Karpas-422 (cell line): ENCODE measurements around the gene PAPLN. TPM values are rescaled to one million over a fixed set of nuclear protein-coding genes. Genes with fewer than 3 reads are reported as not detected.
A peak's percentile ranks its signal among the peaks of the same experiment; 100 is the strongest.

ENCODE experiments used
- DNase-seq: peaks from one replicate; pipeline ENCODE4 v3.0.0-alpha.2; 2015
- H2AFZ ChIP-seq: fragments of 200-600 bp; sonication (generic); 2 replicates; pipeline ENCODE4 v1.6.1; 2014; ENCODE audit warnings: antibody characterized with exemption, low read length, mixed read lengths
- H3K27ac ChIP-seq: fragments of 200-600 bp; sonication (generic); 2 replicates; pipeline ENCODE4 v1.5.1; 2014; ENCODE audit warnings: mild to moderate bottlenecking, low read length, moderate library complexity
- H3K27me3 ChIP-seq: fragments of 200-600 bp; sonication (generic); 2 replicates; pipeline ENCODE4 v1.6.1; 2014; ENCODE audit warnings: low read length, mixed read lengths
- H3K36me3 ChIP-seq: fragments of 200-600 bp; sonication (generic); 2 replicates; pipeline ENCODE4 v1.6.1; 2014; ENCODE audit warnings: low read length, mixed read lengths; ENCODE audit not compliant: insufficient read depth
- H3K4me1 ChIP-seq: fragments of 200-600 bp; sonication (generic); 2 replicates; pipeline ENCODE4 v1.6.1; 2014; ENCODE audit warnings: mild to moderate bottlenecking, low read length, mixed read lengths
- H3K4me2 ChIP-seq: fragments of 200-600 bp; sonication (generic); 2 replicates; pipeline ENCODE4 v1.6.1; 2014; ENCODE audit warnings: low read length, low read depth, mild to moderate bottlenecking; ENCODE audit not compliant: poor library complexity, severe bottlenecking
- H3K4me3 ChIP-seq: fragments of 200-600 bp; sonication (generic); 2 replicates; pipeline ENCODE4 v1.5.1; 2014; ENCODE audit warnings: mild to moderate bottlenecking, antibody characterized with exemption, low read length, mixed read lengths
- H3K79me2 ChIP-seq: fragments of 200-600 bp; sonication (generic); 2 replicates; pipeline ENCODE4 v1.6.1; 2014; ENCODE audit warnings: mild to moderate bottlenecking, low read length, mixed read lengths
- H3K9ac ChIP-seq: fragments of 200-600 bp; sonication (generic); 2 replicates; pipeline ENCODE4 v1.6.0; 2014; ENCODE audit warnings: low read length
- H3K9me2 ChIP-seq: fragments of 200-600 bp; sonication (generic), shearing (Covaris generic); replicated peaks from 2 replicates; pipeline ENCODE4 v1.6.0; 2014; ENCODE audit warnings: mild to moderate bottlenecking, low read length, moderate library complexity; ENCODE audit not compliant: insufficient read depth
- H3K9me3 ChIP-seq: fragments of 300-700, 200-600 bp; sonication (generic); 2 replicates; pipeline ENCODE4 v1.6.1; 2014; ENCODE audit warnings: low read length, mixed read lengths
- H4K20me1 ChIP-seq: fragments of 200-600 bp; sonication (generic); 2 replicates; pipeline ENCODE4 v1.6.1; 2014; ENCODE audit warnings: mild to moderate bottlenecking, antibody characterized with exemption, low read length, low read depth; ENCODE audit not compliant: insufficient read depth
- total RNA-seq: library from RNA; depleted of rRNA; stranded (reverse); fragments of >200 nt; shearing (Covaris generic); gene quantifications from 2 replicates; pipeline ENCODE4 v1.2.3, GENCODE V29; 2014; ENCODE audit warnings: low replicate concordance

Gene PAPLN
- total RNA-seq, 1 experiment from 2014 or later, result 12.9 TPM

- Histone ChIP-seq H3K9ac (peak overlapping the region; percentile 39), H4K20me1 (0 out of 2 replicates have a peak, but pooled peaks cover 4% of the 10 kb centered on the region), H3K36me3 (peaks cover 9% of the 10 kb centered on the region), H2AFZ (no peak overlapping the region), H3K27me3 (no peaks in the 10 kb centered on the region), H3K4me2 (peak overlapping the region; percentile 52), H3K79me2 (no peaks in the 10 kb centered on the region), H3K27ac (peak overlapping the region; percentile 56), H3K9me2 (no peaks in the 10 kb centered on the region), H3K4me3 (peak overlapping the region; percentile 15; the same call in 1 of the 2 replicates), H3K4me1 (peaks cover 48% of the 10 kb centered on the region), H3K9me3 (no peaks in the 10 kb centered on the region)
- peak; percentile 65 for DNase-seq
These were observed 36.5 kb downstream of the PAPLN start for GRCh38 chr14:73273799-73274198.

- Histone ChIP-seq H3K27ac (no peak overlapping the region), H2AFZ (no peak overlapping the region), H3K4me3 (no peak overlapping the region), H3K4me2 (no peak overlapping the region), H3K9me3 (no peaks in the 10 kb centered on the region), H4K20me1 (no peaks in the 10 kb centered on the region), H3K27me3 (no peaks in the 10 kb centered on the region), H3K36me3 (peaks cover 7% of the 10 kb centered on the region; the same call in 1 of the 2 replicates), H3K9me2 (no peaks in the 10 kb centered on the region), H3K9ac (no peak overlapping the region), H3K4me1 (peaks cover 30% of the 10 kb centered on the region), H3K79me2 (no peaks in the 10 kb centered on the region)
- no peak for DNase-seq
These were observed 39.5 kb downstream of the PAPLN start for GRCh38 chr14:73276836-73277235.

- H3K9me2 ChIP-seq, result no peaks in the 10 kb centered on the region
- no peak overlapping the region for H3K4me3 ChIP-seq
- H3K79me2 ChIP-seq, result no peaks in the 10 kb centered on the region
- H3K27ac ChIP-seq, result no peak overlapping the region
- H3K4me2 ChIP-seq, result no peak overlapping the region
- no peaks in the 10 kb centered on the region for H4K20me1 ChIP-seq
- H3K9me3 ChIP-seq, result no peaks in the 10 kb centered on the region
- no peaks in the 10 kb centered on the region for H3K27me3 ChIP-seq
- H3K4me1 ChIP-seq, result peaks cover 30% of the 10 kb centered on the region
- H3K36me3 ChIP-seq, result peaks cover 3% of the 10 kb centered on the region; the same call in 1 of the 2 replicates
- H3K9ac ChIP-seq, result no peak overlapping the region
- no peak for DNase-seq
- no peak overlapping the region for H2AFZ ChIP-seq
These were observed 40.1 kb downstream of the PAPLN start for GRCh38 chr14:73277376-73277775.

GRCh38 chr14:73280903-73281302, 43.6 kb downstream of the PAPLN start:
- H3K9me3 ChIP-seq, result no peaks in the 10 kb centered on the region
- H3K9me2 ChIP-seq, result no peaks in the 10 kb centered on the region
- H3K79me2 ChIP-seq, result no peaks in the 10 kb centered on the region
- H3K4me3 ChIP-seq, result no peak overlapping the region
- H3K27ac ChIP-seq, result no peak overlapping the region
- H3K4me1 ChIP-seq, result peaks cover 3% of the 10 kb centered on the region; the same call in 1 of the 2 replicates
- no peak overlapping the region for H3K9ac ChIP-seq
- no peaks in the 10 kb centered on the region for H3K36me3 ChIP-seq
- no peak for DNase-seq
- no peak overlapping the region for H2AFZ ChIP-seq
- no peak overlapping the region for H3K4me2 ChIP-seq
- no peaks in the 10 kb centered on the region for H3K27me3 ChIP-seq
- H4K20me1 ChIP-seq, result no peaks in the 10 kb centered on the region

- no peaks in the 10 kb centered on the region for H3K4me1 ChIP-seq
- H3K9me3 ChIP-seq, result no peaks in the 10 kb centered on the region
- no peak overlapping the region for H3K4me2 ChIP-seq
- no peaks in the 10 kb centered on the region for H3K27me3 ChIP-seq
- no peak overlapping the region for H2AFZ ChIP-seq
- H3K27ac ChIP-seq, result no peak overlapping the region
- no peak overlapping the region for H3K4me3 ChIP-seq
- no peaks in the 10 kb centered on the region for H3K9me2 ChIP-seq
- no peaks in the 10 kb centered on the region for H3K79me2 ChIP-seq
- no peak overlapping the region for H3K9ac ChIP-seq
- H3K36me3 ChIP-seq, result no peaks in the 10 kb centered on the region
- H4K20me1 ChIP-seq, result no peaks in the 10 kb centered on the region
- no peak for DNase-seq
These were observed 46.5 kb downstream of the PAPLN start for GRCh38 chr14:73283608-73284379.

GRCh38 chr14:73285979-73286378, 48.7 kb downstream of the PAPLN start:
- Histone ChIP-seq H3K4me1 (peaks cover 5% of the 10 kb centered on the region; the same call in 1 of the 2 replicates), H3K9me3 (no peaks in the 10 kb centered on the region), H3K9ac (no peak overlapping the region), H3K4me2 (no peak overlapping the region), H3K27me3 (no peaks in the 10 kb centered on the region), H3K4me3 (no peak overlapping the region), H3K27ac (no peak overlapping the region), H4K20me1 (no peaks in the 10 kb centered on the region), H3K36me3 (no peaks in the 10 kb centered on the region), H2AFZ (no peak overlapping the region), H3K79me2 (no peaks in the 10 kb centered on the region), H3K9me2 (no peaks in the 10 kb centered on the region)
- DNase-seq, result no peak

GRCh38 chr14:73286598-73286997, 49.3 kb downstream of the PAPLN start:
- H3K4me2 ChIP-seq, result no peak overlapping the region
- no peak overlapping the region for H3K27ac ChIP-seq
- H3K79me2 ChIP-seq, result no peaks in the 10 kb centered on the region
- no peak for DNase-seq
- no peaks in the 10 kb centered on the region for H3K9me3 ChIP-seq
- H2AFZ ChIP-seq, result no peak overlapping the region
- H3K9ac ChIP-seq, result no peak overlapping the region
- no peak overlapping the region for H3K4me3 ChIP-seq
- H4K20me1 ChIP-seq, result no peaks in the 10 kb centered on the region
- no peaks in the 10 kb centered on the region for H3K36me3 ChIP-seq
- H3K27me3 ChIP-seq, result no peaks in the 10 kb centered on the region
- peaks cover 5% of the 10 kb centered on the region; the same call in 1 of the 2 replicates for H3K4me1 ChIP-seq
- no peaks in the 10 kb centered on the region for H3K9me2 ChIP-seq

GRCh38 chr14:73287071-73287470, 49.8 kb downstream of the PAPLN start:
- H3K27me3 ChIP-seq, result no peaks in the 10 kb centered on the region
- no peaks in the 10 kb centered on the region for H3K36me3 ChIP-seq
- H3K79me2 ChIP-seq, result no peaks in the 10 kb centered on the region
- no peak for DNase-seq
- H3K4me1 ChIP-seq, result peaks cover 5% of the 10 kb centered on the region; the same call in 1 of the 2 replicates
- no peak overlapping the region for H2AFZ ChIP-seq
- H3K27ac ChIP-seq, result no peak overlapping the region
- H3K9me2 ChIP-seq, result no peaks in the 10 kb centered on the region
- no peaks in the 10 kb centered on the region for H4K20me1 ChIP-seq
- H3K9me3 ChIP-seq, result no peaks in the 10 kb centered on the region
- H3K4me3 ChIP-seq, result no peak overlapping the region
- no peak overlapping the region for H3K4me2 ChIP-seq
- H3K9ac ChIP-seq, result no peak overlapping the region
